Ovary (tissue), 3 donors: Measurements from ENCODE around the gene CLIC5.

ENCODE experiments used
- EP300 ChIP-seq: sonication (generic); formaldehyde crosslinking; IDR thresholded peaks from one replicate; pipeline ENCODE4 v1.6.1; 2017; ENCODE audit warnings: antibody characterized with exemption
- POLR2A ChIP-seq: fragments of 450-650 bp; IDR thresholded peaks from one replicate; pipeline ENCODE4 v1.6.1; 2017; ENCODE audit warnings: antibody characterized with exemption, mild to moderate bottlenecking, moderate library complexity
- TF ChIP-seq, protein P1 (sequence below), 3 donors: fragments of 450-650 bp in 2 of 3; fragments of 200-600 bp in 1 of 3; IDR thresholded peaks; one replicate each; pipeline versions ENCODE4 v1.5.1 to v1.8.0; 2016 to 2022; ENCODE audit warnings: antibody characterized with exemption in 3 of 3, mild to moderate bottlenecking in 1 of 3
- donor health status: DM: no; HTN: no; CAD: no.

DNA sequence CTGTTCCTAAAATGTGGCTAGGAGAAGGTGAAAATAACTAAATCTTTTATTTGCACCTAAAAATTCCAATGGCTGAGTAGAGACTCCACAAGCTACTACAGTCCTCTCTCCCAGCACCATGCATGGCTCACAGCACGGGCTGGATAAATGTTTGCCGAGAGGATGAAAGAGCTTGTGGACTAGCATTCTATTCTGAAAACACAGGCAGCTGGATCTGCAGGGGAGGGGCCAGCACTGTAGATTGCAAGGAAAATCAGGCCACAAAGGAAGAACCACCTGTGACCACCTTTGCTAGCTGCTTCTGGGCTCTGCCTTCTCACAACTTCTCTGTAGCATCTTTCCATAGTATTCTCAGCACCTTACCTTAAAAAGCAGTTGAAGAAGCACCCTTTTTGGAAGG lies 46.6 kb downstream of the CLIC5 start:
- TF ChIP-seq, protein P1, sequence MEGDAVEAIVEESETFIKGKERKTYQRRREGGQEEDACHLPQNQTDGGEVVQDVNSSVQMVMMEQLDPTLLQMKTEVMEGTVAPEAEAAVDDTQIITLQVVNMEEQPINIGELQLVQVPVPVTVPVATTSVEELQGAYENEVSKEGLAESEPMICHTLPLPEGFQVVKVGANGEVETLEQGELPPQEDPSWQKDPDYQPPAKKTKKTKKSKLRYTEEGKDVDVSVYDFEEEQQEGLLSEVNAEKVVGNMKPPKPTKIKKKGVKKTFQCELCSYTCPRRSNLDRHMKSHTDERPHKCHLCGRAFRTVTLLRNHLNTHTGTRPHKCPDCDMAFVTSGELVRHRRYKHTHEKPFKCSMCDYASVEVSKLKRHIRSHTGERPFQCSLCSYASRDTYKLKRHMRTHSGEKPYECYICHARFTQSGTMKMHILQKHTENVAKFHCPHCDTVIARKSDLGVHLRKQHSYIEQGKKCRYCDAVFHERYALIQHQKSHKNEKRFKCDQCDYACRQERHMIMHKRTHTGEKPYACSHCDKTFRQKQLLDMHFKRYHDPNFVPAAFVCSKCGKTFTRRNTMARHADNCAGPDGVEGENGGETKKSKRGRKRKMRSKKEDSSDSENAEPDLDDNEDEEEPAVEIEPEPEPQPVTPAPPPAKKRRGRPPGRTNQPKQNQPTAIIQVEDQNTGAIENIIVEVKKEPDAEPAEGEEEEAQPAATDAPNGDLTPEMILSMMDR (IDR thresholded peaks at IDR 0.05) = no peak
- no peak for TF ChIP-seq EP300
- no peak for TF ChIP-seq POLR2A
